ENCODE data around the gene CELA2B. TPM values are rescaled to one million over a fixed set of nuclear protein-coding genes. Genes with fewer than 3 reads are reported as not detected.

CELA2B gene
- polyA plus RNA-seq, 1 of the 3 experiments (the other 2 are of a cell fraction) = not detected

DNA sequence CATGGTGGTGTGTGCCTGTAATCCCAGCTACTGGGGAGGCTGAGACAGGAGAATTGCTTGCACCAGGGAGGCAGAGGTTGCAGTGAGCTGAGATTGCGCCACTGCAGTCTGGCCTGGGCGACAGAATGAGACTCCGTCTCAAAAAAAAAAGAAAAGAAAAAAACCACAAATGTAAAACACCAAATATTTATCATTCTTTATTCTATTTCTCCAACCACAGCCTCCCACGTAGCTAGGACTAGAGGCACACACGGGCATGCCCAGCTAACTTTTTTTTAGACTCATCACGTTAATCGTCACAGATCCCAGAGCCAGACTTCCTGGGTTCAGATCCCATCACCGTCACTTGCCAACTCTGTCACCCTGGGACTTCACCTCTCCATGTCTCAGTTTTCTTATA, 64.3 kb downstream of the CELA2B start (continued):
- TF ChIP-seq SIN3A (IDR thresholded peaks at IDR 0.05; ENCODE audit: borderline replicate concordance, low read depth, low read length) (no peak), RCOR1 (IDR thresholded peaks at IDR 0.05; ENCODE audit: low read length) (no peak)

Other genes starting within 250 kb of the CELA2B start
- gene FHAD1, start 228.9 kb upstream of the CELA2B start, polyA plus RNA-seq (2012; rRNA removed) = 0.48 and 0.55 TPM in 2 replicates
- 45.1 and 59.8 TPM in 2 replicates for gene EFHD2, start 66.2 kb upstream of the CELA2B start, polyA plus RNA-seq (2012; rRNA removed)
- gene CTRC, start 37.7 kb upstream of the CELA2B start, polyA plus RNA-seq (2012; rRNA removed) = 0.26 and 0.67 TPM in 2 replicates
- not detected in 2 replicates for gene CELA2A, start 19.4 kb upstream of the CELA2B start, polyA plus RNA-seq (2012; rRNA removed)
- gene CASP9, start 48.1 kb downstream of the CELA2B start, polyA plus RNA-seq (2012; rRNA removed) = 16.9 and 19.2 TPM in 2 replicates
- gene DNAJC16, start 50.7 kb downstream of the CELA2B start, polyA plus RNA-seq (2012; rRNA removed) = 8.4 and 13.7 TPM in 2 replicates
- gene AGMAT, start 108.9 kb downstream of the CELA2B start, polyA plus RNA-seq (2012; rRNA removed) = 0.60 and 0.66 TPM in 2 replicates
- 2.8 and 3.4 TPM in 2 replicates for gene DDI2, start 141.4 kb downstream of the CELA2B start, polyA plus RNA-seq (2012; rRNA removed)
- 37.0 and 38.9 TPM in 2 replicates for gene PLEKHM2, start 208.2 kb downstream of the CELA2B start, polyA plus RNA-seq (2012; rRNA removed)

Data from SK-N-SH (cell line).